ENCODE measurements around the gene NEGR1. TPM values are rescaled to one million over a fixed set of nuclear protein-coding genes. Genes with fewer than 3 reads are reported as not detected.

The NEGR1 gene
- total and polyA plus RNA-seq, 9 donors: 4.7 to 15.1 (median 9.1) TPM

GRCh38 chr1:71561206-71561605 lies 721.1 kb downstream of the NEGR1 start:
- Histone ChIP-seq H3K4me1 (ENCODE audit: insufficient read depth) (no peaks in the 10 kb centered on the region), H3K27ac (no peak overlapping the region), H3K9me3 (no peaks in the 10 kb centered on the region), H3K36me3 (no peaks in the 10 kb centered on the region), H3K27me3 (no peaks in the 10 kb centered on the region), H3K4me3 (no peak overlapping the region)
- WGBS, 3 donors: 35 to 45% (median 40%) methylated on average over 2 of the region's 2 CpGs
- intact Hi-C loops (cut with DNase I): no loop called here
- TF ChIP-seq EP300 (IDR thresholded peaks at IDR 0.05): no peak
- no peak for TF ChIP-seq POLR2A (IDR thresholded peaks at IDR 0.05)
- no peak for TF ChIP-seq CTCF (IDR thresholded peaks at IDR 0.05)
- DNase-seq: no peak

GRCh38 chr1:71559880-71560279 lies 722.5 kb downstream of the NEGR1 start:
- TF ChIP-seq EP300 (IDR thresholded peaks at IDR 0.05) (no peak), CTCF (IDR thresholded peaks at IDR 0.05) (no peak), POLR2A (IDR thresholded peaks at IDR 0.05) (no peak)
- Histone ChIP-seq H3K4me1 (ENCODE audit: insufficient read depth) (no peaks in the 10 kb centered on the region), H3K27ac (no peak overlapping the region), H3K4me3 (no peak overlapping the region), H3K9me3 (no peaks in the 10 kb centered on the region), H3K36me3 (no peaks in the 10 kb centered on the region), H3K27me3 (no peaks in the 10 kb centered on the region)
- no peak for DNase-seq
- intact Hi-C loops (cut with DNase I): no loop called here
- 82 to 94% (median 94%) methylated on average over 1 of the region's 1 CpG for WGBS, 3 donors

- no peak for TF ChIP-seq POLR2A (IDR thresholded peaks at IDR 0.05)
- TF ChIP-seq EP300 (IDR thresholded peaks at IDR 0.05): no peak
- no peak for TF ChIP-seq CTCF (IDR thresholded peaks at IDR 0.05)
- intact Hi-C loops (cut with DNase I): no loop called here
- DNase-seq: no peak
- no peaks in the 10 kb centered on the region for H3K4me1 ChIP-seq (ENCODE audit: insufficient read depth)
- H3K36me3 ChIP-seq: no peaks in the 10 kb centered on the region
- no peaks in the 10 kb centered on the region for H3K27me3 ChIP-seq
- 60 to 71% (median 67%) methylated on average over 2 of the region's 2 CpGs for WGBS, 3 donors
- no peak overlapping the region for H3K4me3 ChIP-seq
- no peaks in the 10 kb centered on the region for H3K9me3 ChIP-seq
- no peak overlapping the region for H3K27ac ChIP-seq
Measured at GRCh38 chr1:71557138-71557537, 725.2 kb downstream of the NEGR1 start.

GRCh38 chr1:71548398-71548890 lies 733.9 kb downstream of the NEGR1 start:
- WGBS, 3 donors: 87 to 92% (median 88%) methylated on average over 7 of the region's 7 CpGs
- no peak for DNase-seq
- Histone ChIP-seq H3K36me3 (no peaks in the 10 kb centered on the region), H3K9me3 (no peaks in the 10 kb centered on the region), H3K4me1 (ENCODE audit: insufficient read depth) (no peaks in the 10 kb centered on the region), H3K27me3 (no peaks in the 10 kb centered on the region), H3K4me3 (no peak overlapping the region), H3K27ac (no peak overlapping the region)
- TF ChIP-seq EP300 (IDR thresholded peaks at IDR 0.05) (no peak), POLR2A (IDR thresholded peaks at IDR 0.05) (no peak), CTCF (IDR thresholded peaks at IDR 0.05) (no peak)
- intact Hi-C loops (cut with DNase I): no loop called here

Measured in ovary (tissue), 9 donors.